IMR-90 (cell line): ENCODE data around the gene RIIAD1. TPM values are rescaled to one million over a fixed set of nuclear protein-coding genes. Genes with fewer than 3 reads are reported as not detected.

ENCODE experiments used
- ATAC-seq: fragments of 200-7000 bp; cut with Tn5 transposase; 2 replicates; pipeline ENCODE4 v1.9.1; 2020; ENCODE audit warnings: low read depth, mild to moderate bottlenecking, moderate library complexity
- BruUV-seq: library from RNA; stranded (reverse); fragments of 400-500 nt; replicated peaks from 2 replicates; lab custom pipeline; 2021; lab: Mats Ljungman, UMichigan
- CTCF ChIA-PET: fragments of 300-600 bp; formaldehyde crosslinking; extraction: SDS; loops from one replicate; lab custom pipeline; 2021; ENCODE audit warnings: antibody characterized with exemption; lab: Yijun Ruan, JAX
- POLR2A ChIA-PET: fragments of 300-600 bp; sonication (Branson Sonifier 250); formaldehyde crosslinking; loops from one replicate; lab custom pipeline; 2022; ENCODE audit warnings: antibody characterized with exemption; ENCODE audit not compliant: unreplicated experiment; lab: Charles Lee
- DNase-seq: peaks from one replicate; pipeline ENCODE4 v3.0.0; 2013
- H2AFZ ChIP-seq: replicated peaks from 2 replicates; pipeline ENCODE3; 2013; ENCODE audit warnings: low read length, mild to moderate bottlenecking; ENCODE audit not compliant: poor library complexity
- H2AK5ac ChIP-seq: 2 replicates; pipeline ENCODE4 v1.6.1; 2013; ENCODE audit warnings: low read depth, low read length, inconsistent platforms
- H2AK9ac ChIP-seq: replicated peaks from 2 replicates; pipeline ENCODE3; 2013; ENCODE audit warnings: mild to moderate bottlenecking, low read depth, low read length, moderate library complexity; ENCODE audit not compliant: poor library complexity
- H2BK120ac ChIP-seq: 2 replicates; pipeline ENCODE4 v1.6.1; 2013; ENCODE audit warnings: low read depth, low read length, inconsistent platforms
- H2BK15ac ChIP-seq: 3 replicates; pipeline ENCODE4 v1.6.1; 2013; ENCODE audit warnings: low read depth, low read length, inconsistent platforms
- H2BK20ac ChIP-seq: 2 replicates; pipeline ENCODE4 v1.6.1; 2013; ENCODE audit warnings: low read depth, mild to moderate bottlenecking, inconsistent platforms, low read length, moderate library complexity
- H2BK5ac ChIP-seq: 2 replicates; pipeline ENCODE4 v1.6.1; 2013; ENCODE audit warnings: mild to moderate bottlenecking, low read depth, low read length, inconsistent platforms; ENCODE audit not compliant: poor library complexity, severe bottlenecking
- H3K14ac ChIP-seq: replicated peaks from 2 replicates; pipeline ENCODE4 v1.6.1; 2013; ENCODE audit warnings: low read depth, low read length, inconsistent platforms
- H3K18ac ChIP-seq: 2 replicates; pipeline ENCODE4 v1.6.1; 2013; ENCODE audit warnings: low read depth, low read length, control low read depth
- H3K23ac ChIP-seq: 2 replicates; pipeline ENCODE4 v1.6.1; 2013; ENCODE audit warnings: low read depth, low read length, inconsistent platforms
- H3K27ac ChIP-seq: 2 replicates; pipeline ENCODE4 v1.5.1; 2013; ENCODE audit warnings: mild to moderate bottlenecking, control low read depth, low read length; ENCODE audit not compliant: insufficient read depth
- H3K27me3 ChIP-seq: 2 replicates; pipeline ENCODE4 v1.6.1; 2013; ENCODE audit warnings: low read length; ENCODE audit not compliant: control insufficient read depth, insufficient read depth
- H3K36me3 ChIP-seq: 2 replicates; pipeline ENCODE4 v1.6.1; 2013; ENCODE audit warnings: low read length, mixed read lengths; ENCODE audit not compliant: control insufficient read depth, insufficient read depth
- H3K4ac ChIP-seq: 2 replicates; pipeline ENCODE4 v1.6.1; 2013; ENCODE audit warnings: low read depth, low read length, inconsistent platforms
- H3K4me1 ChIP-seq: 2 replicates; pipeline ENCODE4 v1.6.1; 2013; ENCODE audit warnings: low read length, mixed read lengths; ENCODE audit not compliant: control insufficient read depth, insufficient read depth
- H3K4me2 ChIP-seq: 2 replicates; pipeline ENCODE4 v1.6.1; 2013; ENCODE audit warnings: low read depth, mild to moderate bottlenecking, control low read depth, low read length, moderate library complexity
- H3K4me3 ChIP-seq: 2 replicates; pipeline ENCODE4 v1.5.1; 2013; ENCODE audit warnings: low read depth, mild to moderate bottlenecking, control low read depth, low read length, moderate library complexity; ENCODE audit not compliant: insufficient read depth
- H3K56ac ChIP-seq: 2 replicates; pipeline ENCODE4 v1.6.1; 2013; ENCODE audit warnings: low read length, inconsistent platforms; ENCODE audit not compliant: insufficient read depth; ENCODE audit errors: extremely low read depth
- H3K79me1 ChIP-seq, 2 experiments: 2 replicates each; pipeline ENCODE4 v1.6.1; 2013; ENCODE audit warnings: low read length in 2 of 2, inconsistent platforms in 1 of 2, low read depth in 1 of 2
- H3K9ac ChIP-seq: 2 replicates; pipeline ENCODE4 v1.6.1; 2013; ENCODE audit warnings: low read depth, low read length, control low read depth
- H3K9me1 ChIP-seq: 2 replicates; pipeline ENCODE4 v1.6.1; 2013; ENCODE audit warnings: low read length, inconsistent platforms; ENCODE audit not compliant: insufficient read depth
- H3K9me3 ChIP-seq: 2 replicates; pipeline ENCODE4 v1.6.1; 2013; ENCODE audit warnings: low read length; ENCODE audit not compliant: control insufficient read depth, insufficient read depth
- H4K20me1 ChIP-seq: 2 replicates; pipeline ENCODE4 v1.6.1; 2013; ENCODE audit warnings: low read length, inconsistent platforms; ENCODE audit not compliant: insufficient read depth
- H4K5ac ChIP-seq: 2 replicates; pipeline ENCODE4 v1.6.1; 2013; ENCODE audit warnings: mild to moderate bottlenecking, low read depth, low read length, control low read depth
- H4K8ac ChIP-seq, 2 experiments: 2 replicates each; pipeline ENCODE4 v1.6.1; 2013; ENCODE audit warnings: low read depth in 2 of 2, low read length in 2 of 2, control low read depth in 1 of 2, inconsistent platforms in 1 of 2
- H4K91ac ChIP-seq: 2 replicates; pipeline ENCODE4 v1.6.1; 2013; ENCODE audit warnings: low read depth, low read length, inconsistent platforms; ENCODE audit not compliant: insufficient read depth
- BHLHE40 ChIP-seq: fragments of 150-350 bp; IDR thresholded peaks from 2 replicates; pipeline ENCODE4 v1.6.1; 2016; ENCODE audit warnings: mild to moderate bottlenecking, low read depth, low read length
- CEBPB ChIP-seq: IDR thresholded peaks from 2 replicates; pipeline ENCODE4 v1.6.1; 2012; ENCODE audit warnings: low read depth, low read length, improper control_type of control experiment
- CHD1 ChIP-seq: IDR thresholded peaks from 2 replicates; pipeline ENCODE4 v1.6.1; 2012; ENCODE audit warnings: low read depth, low read length, improper control_type of control experiment
- MAZ ChIP-seq: IDR thresholded peaks from 2 replicates; pipeline ENCODE4 v1.6.1; 2012; ENCODE audit warnings: low read depth, mild to moderate bottlenecking, low read length, improper control_type of control experiment, moderate library complexity, borderline replicate concordance
- MXI1 ChIP-seq: IDR thresholded peaks from 2 replicates; pipeline ENCODE4 v1.6.1; 2012; ENCODE audit warnings: low read depth, mild to moderate bottlenecking, low read length, moderate library complexity, borderline replicate concordance
- NFE2L2 ChIP-seq: fragments of 150-350 bp; IDR thresholded peaks from 2 replicates; pipeline ENCODE4 v1.6.1; 2016; ENCODE audit warnings: low read depth, mild to moderate bottlenecking, low read length
- RAD21 ChIP-seq: IDR thresholded peaks from 2 replicates; pipeline ENCODE4 v1.6.1; 2012; ENCODE audit warnings: low read length, improper control_type of control experiment
- RCOR1 ChIP-seq: IDR thresholded peaks from 2 replicates; pipeline ENCODE4 v1.6.1; 2012; ENCODE audit warnings: mild to moderate bottlenecking, low read length, improper control_type of control experiment; ENCODE audit not compliant: insufficient replicate concordance
- SMC3 ChIP-seq: fragments of 150-350 bp; IDR thresholded peaks from 2 replicates; pipeline ENCODE4 v1.6.1; 2016; ENCODE audit warnings: low read depth, mild to moderate bottlenecking, antibody characterized with exemption, low read length, moderate library complexity
- WGBS, 2 experiments: methylation state at CpG; one replicate each; pipeline versions ENCODE4 v1.1.5 to v1.1.7; 2013; ENCODE audit warnings: missing lambda C conversion rate in 2 of 2; ENCODE audit not compliant: insufficient read length in 1 of 2; ENCODE audit errors: extremely low coverage in 2 of 2; 5-methylcytosine and 5-hydroxymethylcytosine counted together
- dilution Hi-C: fragments of 300-500 bp; cut with HindIII; formaldehyde crosslinking; loops from one replicate; pipeline ENCODE4 v1.14.3; 2018; ENCODE audit warnings: low sequenced_read_pairs; ENCODE audit not compliant: unreplicated experiment
- in situ Hi-C: fragments of 300-500 bp; cut with MboI; formaldehyde crosslinking; loops from 3 replicates; pipeline ENCODE4 v1.14.3; 2019; ENCODE audit warnings: low sequenced_read_pairs, inconsistent platforms, mixed read lengths
- intact Hi-C: fragments of 100-400 bp; cut with micrococcal nuclease; formaldehyde crosslinking; loops from 2 replicates; pipeline ENCODE4 v1.10.0; 2022
- polyA plus RNA-seq, 3 experiments: library from polyadenylated mRNA; depleted of rRNA; stranded (reverse); fragments of >200 nt; gene quantifications; 2 replicates each; pipeline ENCODE4 v1.2.3, GENCODE V29; 2012; ENCODE audit warnings: low replicate concordance in 1 of 3
- total RNA-seq: library from RNA; depleted of rRNA; stranded (reverse); fragments of >200 nt; gene quantifications from 2 replicates; pipeline ENCODE4 v1.2.3, GENCODE V29; 2012
- TF ChIP-seq, protein P1 (sequence below): fragments of 150-350 bp; IDR thresholded peaks from 2 replicates; pipeline ENCODE4 v1.6.1; 2017; ENCODE audit warnings: mild to moderate bottlenecking, antibody characterized with exemption, low read length, low read depth

Gene RIIAD1
- total and polyA plus RNA-seq, 2 of the 4 experiments (the other 2 are of a cell fraction) = not detected

DNA sequence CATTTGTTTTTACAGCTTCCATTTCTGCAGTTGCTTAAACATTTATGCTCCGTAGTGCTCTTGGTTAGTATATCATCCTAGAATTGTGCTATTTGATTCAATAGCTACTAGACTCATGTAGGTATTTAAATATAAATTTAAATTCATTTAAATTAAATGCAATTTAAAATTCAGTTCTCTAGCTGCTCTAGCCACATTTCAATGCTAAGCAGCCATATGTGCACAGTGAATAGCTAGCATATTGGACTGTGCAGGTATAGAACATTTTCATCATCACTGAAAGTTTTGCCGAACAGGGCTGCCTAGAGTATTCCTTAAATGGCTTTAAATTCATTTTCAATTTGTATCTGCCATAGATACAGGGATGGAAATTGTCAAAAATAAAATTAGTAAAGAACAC is 37.2 kb upstream of the RIIAD1 start:
- peaks cover 2% of the 10 kb centered on the region for H3K36me3 ChIP-seq
- H4K20me1 ChIP-seq = no peaks in the 10 kb centered on the region
- dilution Hi-C loops (no loop called here), in situ Hi-C loops (no loop called here), intact Hi-C loops (no loop called here)
- H2AFZ ChIP-seq = no peak overlapping the region
- H3K9me1 ChIP-seq = peaks cover 4% of the 10 kb centered on the region
- no peak overlapping the region for H3K18ac ChIP-seq
- H3K27me3 ChIP-seq = no peaks in the 10 kb centered on the region
- H2BK120ac ChIP-seq = no peak overlapping the region
- peaks cover 0 to 4% of the 10 kb centered on the region in 2 experiments; a peak in 2 of 4 replicates for H3K79me1 ChIP-seq
- no CpG with 5 or more reads among the region's 2 CpGs for WGBS, 2 experiments
- no TSS peak for BruUV-seq
- H4K8ac ChIP-seq = no peak overlapping the region
- no peak overlapping the region for H2AK9ac ChIP-seq
- H3K9ac ChIP-seq = no peak overlapping the region
- DNase-seq (no peak), ATAC-seq (no peak)
- H3K4me2 ChIP-seq = no peak overlapping the region
- H3K4ac ChIP-seq = no peak overlapping the region
- H3K14ac ChIP-seq = no peak overlapping the region
- no peak overlapping the region for H3K27ac ChIP-seq
- H2BK5ac ChIP-seq = no peak overlapping the region
- CTCF ChIA-PET = interaction anchor here (0.9 kb wide), 1 partner anchor 8 kb away, joined by 3 read pairs; no protein-coding TSS in a partner anchor
- H4K5ac ChIP-seq = no peak overlapping the region
- no peak overlapping the region for H3K23ac ChIP-seq
- H2BK15ac ChIP-seq = no peak overlapping the region
- H3K4me1 ChIP-seq = peaks cover 6% of the 10 kb centered on the region; the same call in 1 of the 2 replicates
- no peaks in the 10 kb centered on the region for H3K9me3 ChIP-seq
- no peak overlapping the region for H4K91ac ChIP-seq
- TF ChIP-seq NFE2L2 = no peak
- no peak for TF ChIP-seq SMC3
- no peak for TF ChIP-seq MXI1
- TF ChIP-seq CEBPB = no peak
- no peak for TF ChIP-seq BHLHE40
- TF ChIP-seq, protein P1, sequence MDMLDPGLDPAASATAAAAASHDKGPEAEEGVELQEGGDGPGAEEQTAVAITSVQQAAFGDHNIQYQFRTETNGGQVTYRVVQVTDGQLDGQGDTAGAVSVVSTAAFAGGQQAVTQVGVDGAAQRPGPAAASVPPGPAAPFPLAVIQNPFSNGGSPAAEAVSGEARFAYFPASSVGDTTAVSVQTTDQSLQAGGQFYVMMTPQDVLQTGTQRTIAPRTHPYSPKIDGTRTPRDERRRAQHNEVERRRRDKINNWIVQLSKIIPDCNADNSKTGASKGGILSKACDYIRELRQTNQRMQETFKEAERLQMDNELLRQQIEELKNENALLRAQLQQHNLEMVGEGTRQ = no peak
- no peak for TF ChIP-seq RAD21
- no peak for TF ChIP-seq RCOR1
- TF ChIP-seq MAZ = no peak
- no peak for TF ChIP-seq CHD1
- no peak overlapping the region for H2BK20ac ChIP-seq
- H2AK5ac ChIP-seq = no peak overlapping the region
- no peak overlapping the region for H3K56ac ChIP-seq
- POLR2A ChIA-PET = interaction anchor here (0.6 kb wide), 1 partner anchor 9 kb away, joined by 3 read pairs; no protein-coding TSS in a partner anchor
- no peak overlapping the region for H3K4me3 ChIP-seq
